ENCODE data around the gene GALR2.

The GALR2 gene

DNA sequence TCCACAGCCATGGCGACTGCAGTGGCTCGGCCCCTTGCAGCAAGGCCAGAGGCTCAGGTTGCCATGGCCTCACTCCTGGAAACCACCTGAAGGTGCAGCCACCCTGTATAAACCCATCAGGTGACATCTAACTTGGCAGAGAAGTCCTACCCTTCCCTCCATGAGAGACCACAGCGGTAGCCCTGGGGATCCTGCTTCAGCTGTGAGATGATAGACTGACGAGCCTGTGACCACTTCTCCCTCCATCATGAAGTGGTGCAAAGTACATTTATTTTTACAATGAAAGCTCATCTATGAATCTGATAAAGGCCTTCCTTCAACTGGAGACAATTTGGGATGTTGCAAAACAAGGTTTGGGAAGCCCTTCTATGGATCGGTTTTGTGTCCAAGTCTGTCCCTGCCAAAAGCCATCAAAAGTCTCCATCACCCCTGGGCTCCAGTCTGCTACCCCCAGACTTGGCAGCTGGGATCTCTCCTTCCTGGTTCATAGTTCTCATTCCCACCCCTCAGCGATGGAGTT, 6.2 kb downstream of the GALR2 start:
- DNase-seq, result no peak

GRCh38 chr17:76081295-76082210, 7.0 kb downstream of the GALR2 start:
- DNase-seq, result no peak

GRCh38 chr17:76082326-76083251, 8.0 kb downstream of the GALR2 start:
- DNase-seq, result no peak

GRCh38 chr17:76083536-76084182, 9.1 kb downstream of the GALR2 start:
- no peak for DNase-seq

GRCh38 chr17:76085066-76085730, 10.6 kb downstream of the GALR2 start:
- DNase-seq, result no peak

DNA sequence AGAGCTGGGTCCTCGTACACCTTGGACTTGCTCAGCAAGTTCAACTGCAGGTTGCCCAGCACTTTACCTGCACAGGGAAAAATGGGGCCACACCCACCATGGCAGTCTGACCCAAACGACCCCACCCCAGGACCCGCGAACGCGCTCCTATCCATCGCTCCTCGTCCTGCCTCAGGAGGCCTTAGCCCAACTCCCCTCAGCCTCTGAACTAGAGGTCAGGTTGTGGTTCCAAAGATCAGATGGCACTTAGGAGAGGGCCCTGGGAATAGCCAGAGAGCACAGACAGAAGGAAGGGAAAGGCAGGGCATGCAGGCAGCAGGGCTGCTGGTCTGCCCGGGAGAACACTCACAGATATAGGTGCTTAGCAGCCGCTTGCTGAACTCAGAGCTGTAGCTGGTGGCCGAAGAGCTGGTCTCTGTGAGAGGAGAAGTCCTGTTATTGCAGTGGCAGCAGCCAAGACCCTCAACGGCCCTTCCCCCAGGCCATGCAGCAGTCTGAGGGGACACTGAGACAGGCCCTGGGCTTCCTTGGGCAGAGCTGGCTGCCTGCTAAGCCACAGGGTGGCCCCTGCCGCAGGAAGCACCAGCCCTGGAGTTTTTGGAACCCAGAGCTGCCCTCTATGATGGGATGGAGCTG, 11.3 kb downstream of the GALR2 start:
- no peak for DNase-seq

DNA sequence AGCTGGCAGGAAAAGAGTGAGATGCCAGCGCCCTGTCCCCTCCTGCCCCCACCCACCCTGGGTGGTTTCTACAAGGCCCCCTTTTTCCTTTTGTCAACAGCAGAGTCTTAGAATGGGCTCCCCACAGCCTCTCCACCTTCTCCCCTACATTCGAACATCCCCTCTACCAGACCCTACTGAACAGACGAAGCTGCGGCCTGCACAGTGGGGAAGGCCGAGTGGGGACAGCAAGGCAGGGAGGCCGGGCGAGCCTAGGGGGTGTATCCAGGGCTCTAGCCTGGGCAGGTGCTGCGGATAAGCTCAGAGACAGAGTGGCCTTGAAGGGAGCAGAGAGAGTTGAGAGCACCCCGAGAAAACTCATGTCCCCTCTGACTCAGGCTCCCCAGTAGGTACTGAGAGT, 11.8 kb downstream of the GALR2 start:
- no peak for DNase-seq

- DNase-seq, result no peak
Measured at GRCh38 chr17:76087531-76087930, 12.9 kb downstream of the GALR2 start.

DNA sequence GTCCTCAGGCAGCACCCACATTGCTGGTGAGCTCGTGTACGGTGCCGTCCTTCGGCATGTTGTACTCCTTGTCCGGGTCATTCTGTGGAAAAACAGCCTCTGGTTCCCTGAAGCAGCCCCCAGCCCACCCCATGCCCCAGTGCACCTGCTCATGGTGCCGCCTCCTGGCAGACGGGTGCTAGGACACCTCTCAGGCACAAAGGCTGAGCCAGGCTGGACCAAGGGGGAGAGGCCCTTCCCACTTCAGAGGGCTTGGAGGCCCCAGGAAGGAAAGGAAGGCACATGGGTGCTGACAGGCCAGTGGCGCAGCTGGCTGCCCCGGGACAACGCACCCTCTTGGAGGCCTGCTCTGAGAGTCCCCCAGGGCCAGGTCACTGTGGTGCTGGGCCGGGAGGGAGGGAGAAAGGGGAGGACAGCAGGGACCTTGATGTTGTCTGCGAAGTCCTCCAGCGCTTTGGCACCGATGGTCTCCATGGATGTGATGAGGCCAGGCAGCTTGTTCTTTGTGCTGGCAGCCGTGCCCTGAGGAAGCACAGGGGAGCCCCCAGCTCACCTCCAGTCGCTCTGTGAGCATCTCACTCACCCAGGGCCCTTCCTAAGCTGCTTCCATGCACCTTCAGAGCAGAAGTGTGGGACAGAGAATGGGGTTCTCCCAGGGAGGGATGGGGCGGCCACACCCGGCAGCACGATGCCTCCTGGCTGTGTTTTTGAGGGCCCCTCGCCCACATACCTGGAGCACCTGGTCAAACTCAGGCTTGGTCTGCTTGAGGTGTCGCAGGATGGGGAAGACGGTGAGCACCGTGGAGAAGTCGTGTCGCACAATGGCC, 13.7 kb downstream of the GALR2 start:
- no peak for DNase-seq

DNA sequence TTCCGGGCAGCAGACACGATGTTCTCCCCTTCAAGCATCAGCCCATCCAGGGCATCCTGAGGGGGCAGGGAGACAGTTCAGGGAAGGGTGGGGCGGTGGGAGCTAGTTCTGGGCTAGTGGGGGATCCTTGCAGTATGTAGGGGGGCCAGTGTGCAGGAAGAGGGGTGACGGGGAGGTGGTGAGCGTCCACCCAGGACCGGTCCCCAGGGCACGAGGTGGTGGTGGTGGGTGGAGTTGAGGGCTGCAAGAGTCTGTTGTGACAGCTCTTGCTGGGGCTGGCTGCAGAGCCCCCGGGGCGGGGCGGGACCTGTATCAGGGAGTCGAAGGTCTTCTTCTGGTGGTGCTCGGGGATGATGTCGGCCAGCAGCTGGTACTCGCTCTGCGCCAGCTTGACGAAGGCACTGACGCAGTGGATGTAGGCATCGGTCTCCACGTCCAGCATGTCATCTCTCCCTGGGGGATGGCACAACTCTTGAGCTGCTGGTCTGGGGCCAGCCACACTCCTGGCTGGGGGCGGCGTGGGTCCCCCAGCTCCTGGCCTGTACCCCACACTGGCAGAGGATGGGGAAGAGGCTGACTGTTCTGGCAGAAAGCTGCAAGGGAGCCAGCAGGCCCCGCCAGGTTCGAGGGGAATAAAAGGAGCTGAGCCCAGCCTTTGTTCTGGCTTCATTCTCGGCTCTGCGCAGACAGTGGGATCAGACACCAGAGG, 14.4 kb downstream of the GALR2 start:
- no peak for DNase-seq

- DNase-seq, result no peak
Measured at GRCh38 chr17:76089680-76090516, 15.3 kb downstream of the GALR2 start.

GRCh38 chr17:76090517-76091129, 16.0 kb downstream of the GALR2 start:
- DNase-seq, result no peak

- peak; percentile 3 for DNase-seq
Measured at GRCh38 chr17:76091526-76092286, 17.1 kb downstream of the GALR2 start.

- no peak for DNase-seq
Measured at GRCh38 chr17:76092526-76093413, 18.2 kb downstream of the GALR2 start.

DNA sequence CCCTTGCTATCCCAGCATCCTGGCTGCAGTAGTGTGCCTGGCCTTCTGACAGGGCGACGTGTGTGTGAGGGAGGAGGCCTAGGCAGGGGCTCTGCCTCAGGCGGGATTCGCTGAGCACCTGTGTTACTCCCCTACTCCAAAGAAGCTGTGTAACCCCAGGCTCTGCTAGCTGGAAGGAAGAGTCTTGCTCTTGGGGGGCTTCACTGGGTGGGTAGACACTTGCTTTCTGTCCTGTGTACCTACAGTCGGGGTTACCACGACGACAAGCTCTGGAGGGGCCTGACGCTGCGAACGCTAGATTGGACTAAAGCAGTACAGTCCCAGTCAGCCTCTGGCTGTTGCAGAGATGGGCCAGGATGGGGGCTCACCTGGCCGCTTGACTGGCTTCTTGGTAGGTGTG, 19.5 kb downstream of the GALR2 start:
- no peak for DNase-seq

DNA sequence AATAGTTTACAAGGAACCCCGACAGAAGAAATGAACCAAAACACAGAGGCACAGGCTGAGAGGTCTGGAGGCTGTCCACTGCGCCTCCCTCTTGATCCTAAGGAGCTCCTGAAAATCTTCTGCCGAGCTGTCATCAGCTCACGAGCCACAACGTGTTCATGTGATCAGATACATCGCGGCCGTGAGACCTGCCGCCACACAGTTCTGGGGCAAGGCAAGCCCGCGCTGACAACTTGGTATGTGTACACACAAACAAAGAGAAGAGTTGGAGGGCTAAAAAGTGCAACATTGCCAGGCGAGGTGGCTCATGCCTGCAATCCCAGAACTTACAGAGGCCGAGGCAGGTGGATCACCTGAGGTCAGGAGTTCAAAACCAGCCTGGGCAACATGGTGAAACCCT, 21.4 kb downstream of the GALR2 start:
- no peak for DNase-seq

DNA sequence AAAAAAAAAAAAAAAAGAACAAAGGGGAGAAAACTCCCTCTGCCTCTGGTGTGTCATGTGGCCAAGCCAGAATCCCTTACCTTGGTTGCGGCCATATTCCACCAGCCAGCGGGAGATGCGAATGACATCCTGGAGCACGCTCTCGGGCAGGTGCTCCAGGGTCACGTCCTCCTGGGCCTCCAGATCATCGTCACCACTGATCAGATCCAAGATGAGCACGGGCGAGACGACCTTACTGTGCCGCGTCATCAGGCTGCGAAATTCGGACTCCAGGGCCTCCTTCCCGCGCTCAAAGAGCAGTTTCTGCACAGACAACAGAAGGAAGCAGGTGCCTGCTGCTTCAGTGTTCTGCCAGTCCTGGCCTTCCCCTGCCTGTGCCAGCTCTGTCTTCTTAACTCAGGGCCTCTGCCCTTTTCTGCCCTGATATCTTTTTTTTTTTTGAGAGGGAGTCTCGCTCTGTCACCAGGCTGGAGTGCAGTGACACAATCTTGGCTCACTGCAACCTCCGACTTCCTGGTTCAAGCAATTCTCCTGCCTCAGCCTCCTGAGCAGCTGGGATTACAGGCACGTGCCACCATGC, 23.2 kb downstream of the GALR2 start:
- DNase-seq, result no peak
